CD4-positive, alpha-beta T cell treated with Interleukin-2 at 100 ng/mL for 4 hours (primary cell): ENCODE measurements around the gene SOAT2.
A peak's percentile ranks its signal among the peaks of the same experiment; 100 is the strongest.

ENCODE experiments used
- DNase-seq: peaks from one replicate; pipeline ENCODE4 v3.0.0-alpha.2; 2020; ENCODE audit warnings: low spot score

Gene SOAT2, protein sequence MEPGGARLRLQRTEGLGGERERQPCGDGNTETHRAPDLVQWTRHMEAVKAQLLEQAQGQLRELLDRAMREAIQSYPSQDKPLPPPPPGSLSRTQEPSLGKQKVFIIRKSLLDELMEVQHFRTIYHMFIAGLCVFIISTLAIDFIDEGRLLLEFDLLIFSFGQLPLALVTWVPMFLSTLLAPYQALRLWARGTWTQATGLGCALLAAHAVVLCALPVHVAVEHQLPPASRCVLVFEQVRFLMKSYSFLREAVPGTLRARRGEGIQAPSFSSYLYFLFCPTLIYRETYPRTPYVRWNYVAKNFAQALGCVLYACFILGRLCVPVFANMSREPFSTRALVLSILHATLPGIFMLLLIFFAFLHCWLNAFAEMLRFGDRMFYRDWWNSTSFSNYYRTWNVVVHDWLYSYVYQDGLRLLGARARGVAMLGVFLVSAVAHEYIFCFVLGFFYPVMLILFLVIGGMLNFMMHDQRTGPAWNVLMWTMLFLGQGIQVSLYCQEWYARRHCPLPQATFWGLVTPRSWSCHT

DNA sequence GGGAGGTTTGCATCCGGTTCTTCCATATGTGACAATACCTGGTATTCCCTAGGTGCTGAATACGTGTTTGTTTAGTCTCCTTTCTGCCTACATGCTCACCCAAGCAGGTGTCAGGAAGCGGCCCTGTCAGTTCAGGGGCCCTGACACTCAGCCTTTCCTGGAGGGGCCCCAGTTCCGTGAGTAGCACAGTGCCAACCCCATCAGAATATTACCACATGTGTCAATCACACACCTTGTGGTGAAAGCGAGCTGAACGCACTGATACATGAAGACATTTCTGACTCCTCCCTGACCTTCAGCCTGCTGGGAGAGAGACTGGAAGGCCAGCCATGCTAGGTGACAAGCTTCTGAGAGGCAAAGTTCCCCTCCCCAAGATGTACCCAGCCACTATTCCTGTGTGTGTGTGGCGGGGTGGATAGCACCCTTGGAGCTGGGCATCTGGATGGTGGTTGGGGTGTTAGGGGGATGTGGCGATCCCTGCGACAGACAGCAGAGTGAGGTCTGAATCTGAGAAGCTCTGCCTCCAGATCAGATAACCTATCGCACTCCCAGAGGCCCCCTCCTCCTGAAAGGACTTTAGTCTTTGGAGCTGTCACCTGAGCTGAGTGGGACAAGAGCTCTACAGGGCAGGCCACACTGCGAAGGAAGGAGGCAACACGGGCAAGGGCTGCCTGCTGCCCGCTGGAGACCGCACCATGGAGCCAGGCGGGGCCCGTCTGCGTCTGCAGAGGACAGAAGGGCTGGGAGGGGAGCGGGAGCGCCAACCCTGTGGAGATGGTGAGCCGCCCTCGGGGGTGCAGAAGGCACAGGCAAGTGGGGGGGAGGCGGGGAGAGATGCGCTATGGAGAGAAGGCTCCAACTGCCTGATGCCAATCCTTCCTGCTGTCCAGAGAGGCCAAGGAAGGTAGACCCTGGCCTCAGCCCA lies at the start of gene SOAT2:
TSS of gene SOAT2 (plus strand) at position 604 of the 925 bp plus-strand sequence. CDS start at position 696, 92 bp downstream.
- DNase-seq: peak; percentile 70

DNA sequence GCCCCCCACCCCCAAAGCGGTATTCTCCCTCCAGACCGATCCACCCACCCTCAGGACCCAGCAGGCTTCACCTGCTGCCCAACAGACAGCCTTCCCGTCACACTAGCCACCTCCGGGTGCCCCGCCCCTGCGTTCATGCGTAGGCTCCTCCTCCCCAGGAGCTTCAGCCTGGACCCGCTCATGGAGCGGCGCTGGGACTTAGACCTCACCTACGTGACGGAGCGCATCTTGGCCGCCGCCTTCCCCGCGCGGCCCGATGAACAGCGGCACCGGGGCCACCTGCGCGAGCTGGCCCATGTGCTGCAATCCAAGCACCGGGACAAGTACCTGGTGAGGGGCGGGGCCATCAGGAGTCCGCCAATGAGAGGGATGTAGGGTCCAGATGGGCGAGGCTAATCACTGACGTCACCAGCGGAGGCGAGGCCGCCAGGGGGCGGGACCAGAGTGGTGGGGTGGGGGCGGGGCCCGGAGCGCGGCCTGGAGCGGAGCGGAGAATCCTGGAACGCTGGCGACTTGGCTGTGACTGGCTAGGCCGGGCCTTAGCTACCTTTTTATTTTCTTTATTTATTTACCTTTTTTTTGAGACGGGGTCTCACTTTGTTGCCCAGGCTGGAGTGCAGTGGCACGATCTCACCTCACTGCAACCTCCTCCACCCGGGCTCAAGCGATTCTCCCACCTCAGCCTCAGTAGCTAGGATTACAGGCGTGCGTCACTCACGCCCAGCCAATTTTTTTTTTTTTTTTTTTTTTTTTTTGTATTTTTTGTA lies 49.0 kb upstream of the SOAT2 start:
- DNase-seq: peak; percentile 93

DNA sequence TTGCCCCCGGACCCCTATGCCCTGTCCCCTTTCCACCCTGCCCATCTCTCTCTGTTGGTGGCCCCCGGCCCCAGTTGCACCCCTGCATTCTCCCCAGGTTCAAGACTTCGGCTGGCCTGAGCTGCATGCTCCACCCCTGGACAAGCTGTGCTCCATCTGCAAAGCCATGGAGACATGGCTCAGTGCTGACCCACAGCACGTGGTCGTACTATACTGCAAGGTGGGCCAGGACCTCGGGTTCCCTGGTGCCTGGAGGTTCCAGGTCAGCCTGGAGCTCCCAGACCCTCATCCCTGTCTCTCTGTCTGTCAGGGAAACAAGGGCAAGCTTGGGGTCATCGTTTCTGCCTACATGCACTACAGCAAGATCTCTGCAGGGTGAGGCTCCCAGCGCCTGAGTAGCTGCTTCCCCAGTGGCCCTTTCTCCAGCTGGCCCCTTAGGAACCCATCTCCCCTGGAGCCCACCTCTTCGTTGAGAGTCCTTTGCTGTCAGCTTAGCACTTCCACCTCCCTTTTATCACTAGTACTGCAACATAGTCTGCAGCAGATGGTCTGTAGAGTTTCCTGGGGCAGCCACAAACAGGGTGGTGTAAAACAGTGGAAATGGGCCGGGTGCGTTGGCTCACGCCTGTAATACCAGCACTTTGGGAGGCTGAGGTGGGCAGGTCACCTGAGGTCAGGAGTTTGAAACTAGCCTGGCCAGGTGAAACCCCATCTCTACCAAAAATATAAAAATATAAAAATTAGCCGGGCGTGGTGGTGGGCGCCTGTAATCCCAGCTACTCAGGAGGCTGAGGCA lies 47.6 kb upstream of the SOAT2 start:
- DNase-seq: no peak

DNA sequence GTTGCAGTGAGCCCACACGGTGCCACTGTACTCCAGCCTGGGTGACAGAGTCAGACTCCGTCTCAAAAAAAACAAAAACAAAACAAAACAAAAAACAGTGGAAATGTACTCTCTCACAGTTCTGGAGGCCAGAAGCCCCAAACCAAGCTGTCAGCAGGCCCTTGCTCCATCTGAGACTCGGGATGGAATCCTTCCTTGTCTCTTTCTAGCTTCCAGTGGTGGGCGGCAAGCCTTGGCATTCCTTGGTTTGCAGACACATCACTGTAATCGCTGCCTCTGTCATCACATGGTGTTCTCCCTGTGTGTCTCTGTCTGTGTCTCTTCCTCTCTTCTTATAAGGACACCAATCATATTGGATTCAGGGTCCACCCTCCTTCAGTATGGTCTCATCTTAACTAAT lies 47.0 kb upstream of the SOAT2 start:
- no peak for DNase-seq

DNA sequence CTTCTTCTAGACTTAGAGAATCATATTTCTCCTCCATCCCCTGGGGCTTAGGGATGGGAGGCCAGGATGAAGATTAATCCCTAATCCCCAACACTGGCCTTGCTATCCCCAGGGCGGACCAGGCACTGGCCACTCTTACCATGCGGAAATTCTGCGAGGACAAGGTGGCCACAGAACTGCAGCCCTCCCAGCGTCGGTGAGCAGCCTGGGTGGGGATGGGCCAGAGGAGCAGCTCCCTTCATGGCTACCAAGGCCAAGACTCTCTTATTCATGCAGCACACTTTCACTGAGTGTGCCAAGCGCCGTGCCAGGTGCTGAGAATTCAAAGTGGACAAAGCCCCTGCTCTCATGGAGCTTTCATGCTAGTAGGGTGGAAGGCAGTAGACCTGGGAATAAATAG lies 46.4 kb upstream of the SOAT2 start:
- no peak for DNase-seq

DNA sequence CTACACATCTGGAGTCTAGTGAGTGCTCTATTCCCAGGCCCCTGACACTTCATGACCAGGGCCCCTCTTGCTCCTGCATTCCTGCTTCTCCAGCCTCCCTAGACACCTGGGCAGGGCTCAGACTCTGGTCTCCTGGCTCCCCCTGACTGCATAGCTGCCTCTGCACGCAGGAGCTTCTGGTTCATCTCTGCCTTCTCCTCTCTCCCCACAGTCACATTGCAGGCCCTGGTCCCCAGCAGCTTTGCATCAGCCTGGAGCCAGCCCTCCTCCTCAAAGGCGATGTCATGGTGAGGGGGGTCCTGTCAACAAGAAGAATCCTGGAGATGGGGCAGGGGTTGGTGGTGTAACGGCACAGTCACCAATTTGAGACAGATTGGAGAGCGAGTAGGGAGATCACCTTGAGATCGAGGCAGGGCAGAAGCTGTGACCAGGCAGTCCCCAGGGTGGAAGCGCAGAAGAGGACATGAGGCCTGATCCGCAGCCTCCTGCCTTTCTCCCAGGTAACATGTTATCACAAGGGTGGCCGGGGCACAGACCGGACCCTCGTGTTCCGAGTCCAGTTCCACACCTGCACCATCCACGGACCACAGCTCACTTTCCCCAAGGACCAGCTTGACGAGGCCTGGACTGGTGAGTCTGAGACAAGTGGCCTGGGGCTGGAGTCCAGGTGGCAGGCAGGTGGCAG lies 45.3 kb upstream of the SOAT2 start:
- DNase-seq: no peak

DNA sequence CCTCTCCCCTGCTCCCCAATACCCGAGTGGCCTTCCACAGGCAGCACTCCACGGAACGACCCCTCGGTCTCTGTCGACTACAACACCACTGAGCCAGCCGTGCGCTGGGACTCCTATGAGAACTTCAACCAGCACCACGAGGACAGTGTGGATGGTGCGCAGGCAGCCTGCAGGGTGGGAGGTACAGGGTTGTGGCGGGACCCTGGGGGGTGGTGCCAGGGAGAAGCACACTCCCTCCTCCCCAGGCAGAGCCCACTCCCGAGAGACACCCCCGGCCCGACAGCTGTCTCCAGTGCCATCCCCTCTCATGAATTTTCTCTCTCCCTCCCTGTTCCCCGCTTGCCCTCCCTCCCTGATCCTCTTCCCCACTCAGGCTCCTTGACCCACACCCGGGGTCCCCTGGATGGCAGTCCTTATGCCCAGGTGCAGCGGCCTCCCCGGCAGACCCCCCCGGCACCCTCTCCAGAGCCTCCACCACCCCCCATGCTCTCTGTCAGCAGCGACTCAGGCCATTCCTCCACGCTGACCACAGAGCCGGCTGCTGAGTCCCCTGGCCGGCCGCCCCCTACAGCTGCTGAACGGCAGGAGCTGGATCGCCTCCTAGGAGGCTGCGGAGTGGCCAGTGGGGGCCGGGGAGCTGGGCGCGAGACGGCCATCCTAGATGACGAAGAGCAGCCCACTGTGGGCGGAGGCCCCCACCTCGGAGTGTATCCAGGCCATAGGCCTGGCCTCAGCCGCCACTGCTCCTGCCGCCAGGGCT lies 44.4 kb upstream of the SOAT2 start:
- DNase-seq: no peak

DNA sequence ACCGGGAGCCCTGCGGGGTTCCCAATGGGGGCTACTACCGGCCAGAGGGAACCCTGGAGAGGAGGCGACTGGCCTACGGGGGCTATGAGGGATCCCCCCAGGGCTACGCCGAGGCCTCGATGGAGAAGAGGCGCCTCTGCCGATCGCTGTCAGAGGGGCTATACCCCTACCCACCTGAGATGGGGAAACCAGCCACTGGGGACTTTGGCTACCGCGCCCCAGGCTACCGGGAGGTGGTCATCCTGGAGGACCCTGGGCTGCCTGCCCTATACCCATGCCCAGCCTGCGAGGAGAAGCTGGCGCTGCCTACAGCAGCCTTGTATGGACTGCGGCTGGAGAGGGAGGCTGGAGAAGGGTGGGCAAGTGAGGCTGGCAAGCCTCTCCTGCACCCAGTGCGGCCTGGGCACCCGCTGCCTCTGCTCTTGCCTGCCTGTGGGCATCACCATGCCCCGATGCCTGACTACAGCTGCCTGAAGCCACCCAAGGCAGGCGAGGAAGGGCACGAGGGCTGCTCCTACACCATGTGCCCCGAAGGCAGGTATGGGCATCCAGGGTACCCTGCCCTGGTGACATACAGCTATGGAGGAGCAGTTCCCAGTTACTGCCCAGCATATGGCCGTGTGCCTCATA lies 43.7 kb upstream of the SOAT2 start:
- no peak for DNase-seq

DNA sequence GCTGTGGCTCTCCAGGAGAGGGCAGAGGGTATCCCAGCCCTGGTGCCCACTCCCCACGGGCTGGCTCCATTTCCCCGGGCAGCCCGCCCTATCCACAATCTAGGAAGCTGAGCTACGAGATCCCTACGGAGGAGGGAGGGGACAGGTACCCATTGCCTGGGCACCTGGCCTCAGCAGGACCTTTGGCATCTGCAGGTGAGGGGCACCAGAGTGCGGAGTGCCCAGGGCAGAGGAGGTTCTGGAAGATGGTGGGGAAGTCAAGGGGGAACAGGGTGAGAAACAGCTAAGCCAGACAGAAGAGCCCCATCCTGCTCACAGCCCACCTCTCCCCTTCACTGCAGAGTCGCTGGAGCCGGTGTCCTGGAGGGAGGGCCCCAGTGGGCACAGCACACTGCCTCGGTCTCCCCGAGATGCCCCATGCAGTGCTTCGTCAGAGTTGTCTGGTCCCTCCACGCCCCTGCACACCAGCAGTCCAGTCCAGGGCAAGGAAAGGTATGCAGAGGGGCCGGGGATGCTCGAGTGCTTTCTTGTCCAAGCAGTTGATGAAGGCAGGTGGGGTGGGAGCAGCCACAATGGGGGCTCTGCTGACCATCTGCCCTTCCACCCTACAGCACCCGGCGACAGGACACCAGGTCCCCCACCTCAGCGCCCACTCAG lies 43.1 kb upstream of the SOAT2 start:
- DNase-seq: no peak

DNA sequence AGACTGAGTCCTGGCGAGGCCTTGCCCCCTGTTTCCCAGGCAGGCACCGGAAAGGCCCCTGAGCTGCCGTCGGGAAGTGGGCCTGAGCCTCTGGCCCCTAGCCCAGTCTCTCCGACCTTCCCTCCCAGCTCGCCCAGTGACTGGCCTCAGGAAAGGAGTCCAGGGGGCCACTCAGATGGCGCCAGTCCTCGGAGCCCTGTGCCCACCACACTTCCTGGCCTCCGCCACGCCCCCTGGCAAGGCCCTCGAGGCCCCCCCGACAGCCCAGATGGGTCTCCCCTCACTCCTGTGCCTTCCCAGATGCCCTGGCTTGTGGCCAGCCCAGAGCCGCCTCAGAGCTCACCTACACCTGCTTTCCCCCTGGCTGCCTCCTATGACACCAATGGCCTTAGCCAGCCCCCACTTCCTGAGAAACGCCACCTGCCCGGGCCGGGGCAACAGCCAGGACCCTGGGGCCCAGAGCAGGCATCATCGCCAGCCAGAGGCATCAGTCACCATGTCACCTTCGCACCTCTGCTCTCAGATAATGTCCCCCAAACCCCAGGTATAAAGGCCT lies 42.5 kb upstream of the SOAT2 start:
- no peak for DNase-seq

DNA sequence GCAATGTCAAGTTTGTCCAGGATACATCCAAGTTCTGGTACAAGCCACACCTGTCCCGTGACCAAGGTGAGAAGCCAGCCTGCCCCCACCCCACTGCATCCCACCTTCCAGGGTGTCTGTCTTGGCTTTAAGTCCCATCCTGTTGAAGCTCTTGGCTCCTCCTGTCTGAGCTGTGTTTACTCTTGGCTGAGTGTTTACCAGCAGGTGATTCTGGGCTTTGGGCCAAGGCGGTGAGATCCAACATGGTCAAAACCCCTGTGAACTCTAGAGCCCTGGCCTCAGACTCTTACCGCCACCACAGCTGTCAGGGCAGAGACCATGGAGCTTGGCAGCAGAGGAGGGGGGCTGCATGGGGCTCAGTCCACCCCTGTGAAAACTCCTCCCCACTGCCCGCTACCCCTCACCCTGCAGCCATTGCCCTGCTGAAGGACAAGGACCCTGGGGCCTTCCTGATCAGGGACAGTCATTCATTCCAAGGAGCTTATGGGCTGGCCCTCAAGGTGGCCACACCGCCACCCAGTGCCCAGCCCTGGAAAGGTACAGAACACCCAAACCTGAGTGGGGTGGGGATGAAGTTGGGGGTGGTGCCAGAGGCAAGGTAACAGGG lies 41.8 kb upstream of the SOAT2 start:
- DNase-seq: no peak

DNA sequence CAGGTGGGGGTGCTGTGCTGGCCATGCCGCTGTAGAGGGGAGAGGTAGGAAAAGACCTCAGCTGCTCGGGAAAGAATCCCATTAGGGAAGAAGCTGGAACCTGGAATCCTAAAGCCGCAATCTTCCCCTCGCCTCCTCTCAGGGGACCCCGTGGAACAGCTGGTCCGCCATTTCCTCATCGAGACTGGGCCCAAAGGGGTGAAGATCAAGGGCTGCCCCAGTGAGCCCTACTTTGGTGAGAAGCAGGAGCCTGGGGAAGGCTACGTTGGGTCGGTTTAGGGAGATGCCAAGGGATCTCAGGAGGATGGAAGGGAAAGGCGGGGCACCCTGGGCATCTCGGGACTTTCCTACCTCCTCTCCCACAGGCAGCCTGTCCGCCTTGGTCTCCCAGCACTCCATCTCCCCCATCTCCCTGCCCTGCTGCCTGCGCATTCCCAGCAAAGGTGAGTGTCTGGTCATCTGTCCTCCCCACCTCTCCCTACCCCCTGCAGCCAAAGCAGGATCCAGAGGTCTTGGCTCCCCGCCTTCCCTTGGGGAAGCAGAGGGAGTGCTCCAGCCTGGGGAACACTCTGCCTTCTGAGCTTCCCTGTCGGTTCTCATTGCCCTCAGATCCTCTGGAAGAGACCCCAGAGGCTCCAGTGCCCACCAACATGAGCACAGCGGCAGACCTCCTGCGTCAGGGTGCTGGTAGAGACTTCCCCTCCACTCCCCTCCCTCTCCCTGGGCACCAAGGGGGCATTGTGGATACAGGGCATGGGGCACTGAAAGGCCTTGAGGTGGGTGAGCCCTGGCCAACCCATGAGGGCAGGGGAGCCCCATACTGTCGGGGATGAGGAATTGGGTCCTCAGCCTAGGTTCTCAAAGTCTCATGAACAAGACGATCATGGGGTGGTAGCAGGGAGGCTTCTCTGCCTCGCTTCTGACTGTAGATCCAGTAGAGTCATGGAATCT lies 41.0 kb upstream of the SOAT2 start:
- DNase-seq: no peak

DNA sequence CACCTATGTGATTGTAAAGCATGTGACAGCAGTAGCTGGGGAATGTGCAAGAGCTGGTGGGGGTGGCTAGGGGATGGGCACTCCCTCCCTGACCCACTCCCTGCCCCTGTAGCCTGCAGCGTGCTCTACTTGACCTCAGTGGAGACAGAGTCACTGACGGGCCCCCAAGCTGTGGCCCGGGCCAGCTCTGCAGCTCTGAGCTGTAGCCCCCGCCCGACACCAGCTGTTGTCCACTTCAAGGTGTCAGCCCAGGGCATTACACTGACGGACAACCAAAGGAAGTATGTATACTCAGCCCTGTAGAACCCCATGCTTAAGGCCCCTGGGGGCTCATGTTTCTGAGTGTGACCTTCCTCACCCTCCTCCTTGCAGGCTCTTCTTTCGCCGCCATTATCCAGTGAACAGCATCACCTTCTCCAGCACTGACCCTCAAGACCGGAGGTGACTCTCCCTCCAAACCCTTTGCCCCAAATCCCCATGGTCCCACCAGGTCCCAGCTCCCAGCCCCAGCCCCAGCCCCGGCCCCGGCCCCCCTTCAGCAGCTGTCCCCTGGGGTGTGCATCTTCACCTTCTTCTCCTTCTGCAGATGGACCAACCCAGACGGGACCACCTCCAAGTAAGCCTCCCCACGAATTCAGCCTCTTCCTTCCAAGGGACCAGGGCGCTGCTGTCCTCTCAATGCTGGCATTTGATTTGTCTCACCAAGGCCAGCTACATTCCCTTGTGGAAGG lies 40.1 kb upstream of the SOAT2 start:
- no peak for DNase-seq

DNA sequence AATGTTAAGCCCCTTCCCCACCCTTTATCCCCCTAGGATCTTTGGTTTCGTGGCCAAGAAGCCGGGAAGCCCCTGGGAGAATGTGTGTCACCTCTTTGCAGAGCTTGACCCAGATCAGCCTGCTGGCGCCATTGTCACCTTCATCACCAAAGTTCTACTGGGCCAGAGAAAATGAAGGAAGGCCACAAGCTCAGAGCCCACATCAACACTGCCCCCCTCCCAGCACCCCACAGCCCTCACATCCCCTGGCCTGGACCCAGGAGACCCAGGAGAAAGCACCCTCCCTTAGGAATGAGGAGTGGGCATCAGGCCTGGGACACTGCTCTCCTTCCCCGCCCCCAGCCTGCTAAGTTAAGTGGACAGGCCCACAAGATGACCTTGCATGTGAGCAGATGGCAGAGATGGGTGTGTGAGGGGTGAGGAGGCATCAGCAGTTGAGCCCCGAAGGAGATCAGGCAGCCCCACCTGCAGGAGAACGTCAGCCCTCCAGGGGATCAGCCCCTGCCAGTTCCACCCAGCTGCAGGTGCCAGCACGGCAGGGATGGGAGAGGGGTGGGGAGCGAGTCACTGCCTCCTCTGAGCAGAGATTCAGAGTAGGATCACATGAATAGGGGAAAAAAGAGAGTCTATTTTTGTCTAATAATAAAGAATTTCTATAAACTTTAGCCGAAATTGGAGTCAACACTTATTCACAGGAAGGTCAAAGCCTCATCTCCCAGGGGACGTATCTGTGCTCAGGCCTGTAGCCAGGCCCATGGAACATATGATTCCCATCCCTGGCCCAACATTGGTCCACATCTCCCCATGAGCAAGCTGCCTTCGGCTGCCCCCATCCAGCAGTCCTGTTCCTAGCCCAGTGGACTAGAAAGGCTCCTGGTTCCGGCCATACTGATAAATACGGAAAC lies 39.3 kb upstream of the SOAT2 start:
- DNase-seq: no peak
